Measurements from ENCODE around the gene PTPN20. TPM values are rescaled to one million over a fixed set of nuclear protein-coding genes. Genes with fewer than 3 reads are reported as not detected.

The PTPN20 gene
- total and polyA plus RNA-seq, 2 of the 8 experiments (the other 6 are each of a cell fraction or from before 2014, with no cell fraction given), result not detected

DNA sequence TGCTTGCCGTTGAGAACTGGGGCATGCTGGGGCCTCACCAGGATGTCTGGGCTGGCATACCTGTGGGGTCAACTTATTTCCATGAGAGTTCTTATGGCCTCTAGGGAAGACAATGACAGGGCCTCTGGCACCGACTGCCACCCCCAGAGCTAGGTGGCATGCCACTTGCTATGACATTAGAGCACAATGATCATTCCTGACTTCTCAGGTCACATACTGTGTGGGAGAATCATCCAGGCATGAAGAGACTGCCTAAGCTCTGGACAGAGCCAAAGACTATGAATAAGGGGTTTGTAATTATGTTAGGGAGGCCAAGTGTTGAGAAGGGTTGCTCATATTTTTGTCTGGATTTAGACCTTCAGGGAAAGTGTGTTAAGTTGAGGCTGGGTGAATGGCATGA lies 97.5 kb downstream of the PTPN20 start:
- Histone ChIP-seq H2AFZ (ENCODE audit: low read length) (no peak overlapping the region), H3K27me3 (replicated peaks in 1 of 4; ENCODE audit: control insufficient read depth in 3 of 4, extremely low read depth in 1 of 4, insufficient read depth in 3 of 4, low read length in 3 of 4) (no peaks in the 10 kb centered on the region), H3K4me1 (replicated peaks in 1 of 4; ENCODE audit: control insufficient read depth in 3 of 4, insufficient read depth in 4 of 4, low read length in 3 of 4) (no peaks in the 10 kb centered on the region), H4K20me1 (replicated peaks in 1 of 2; ENCODE audit: control insufficient read depth in 1 of 2, insufficient read depth in 2 of 2, low read length in 2 of 2) (no peaks in the 10 kb centered on the region), H4K91ac (replicated peaks; ENCODE audit: insufficient read length, low read length) (no peak overlapping the region), H3K27ac (ENCODE audit: low read depth, low read length) (no peak overlapping the region), H3K9me3 (ENCODE audit: insufficient read depth in 2 of 2, low read depth in 1 of 2, low read length in 1 of 2) (no peaks in the 10 kb centered on the region), H3K23me2 (ENCODE audit: low read depth, low read length) (no peaks in the 10 kb centered on the region), H3K14ac (ENCODE audit: insufficient read length) (no peak overlapping the region), H3K79me1 (ENCODE audit: low read depth, low read length) (no peaks in the 10 kb centered on the region), H3K23ac (ENCODE audit: insufficient read length) (no peak overlapping the region), H4K8ac (ENCODE audit: extremely low read depth, insufficient read depth, low read length) (no peak overlapping the region), H2BK15ac (ENCODE audit: low read length) (no peak overlapping the region), H3K79me2 (ENCODE audit: control insufficient read depth in 1 of 2, insufficient read depth in 2 of 2, low read length in 2 of 2) (no peaks in the 10 kb centered on the region), H2BK12ac (ENCODE audit: low read depth, low read length) (no peak overlapping the region), H3K4me3 (ENCODE audit: extremely low read depth in 1 of 4, insufficient read depth in 2 of 4, low read depth in 3 of 4, low read length in 4 of 4) (no peak overlapping the region), H4K5ac (ENCODE audit: insufficient read length, low read depth, low read length) (no peak overlapping the region), H2BK5ac (ENCODE audit: low read depth, low read length) (no peak overlapping the region), H2BK20ac (ENCODE audit: low read length) (no peak overlapping the region), H3K4ac (replicated peaks; ENCODE audit: insufficient read length, low read depth, low read length) (no peak overlapping the region), H2BK120ac (replicated peaks; ENCODE audit: low read depth, low read length) (no peak overlapping the region), H3K56ac (replicated peaks; ENCODE audit: insufficient read length, low read depth, low read length) (no peak overlapping the region), H3K36me3 (ENCODE audit: control insufficient read depth in 2 of 4, insufficient read depth in 4 of 4, low read length in 3 of 4) (no peaks in the 10 kb centered on the region), H3K18ac (ENCODE audit: extremely low read depth, low read length) (no peak overlapping the region), H3K9ac (replicated peaks in 1 of 4; ENCODE audit: extremely low read depth in 1 of 4, low read depth in 3 of 4, low read length in 3 of 4) (no peak overlapping the region), H2AK5ac (ENCODE audit: low read depth, low read length) (no peak overlapping the region), H3K4me2 (ENCODE audit: insufficient read depth in 1 of 2, low read depth in 2 of 2, low read length in 2 of 2) (no peak overlapping the region)
- ChIA-PET POLR2A (ENCODE audit: partially characterized antibody) (no interaction called here), CTCF (ENCODE audit: partially characterized antibody) (interaction anchor here (8.4 kb wide), 1 partner anchor 14 kb away, joined by 64 read pairs; no protein-coding TSS in a partner anchor)
- TF ChIP-seq TAF1 (IDR thresholded peaks at IDR 0.05; ENCODE audit: low read depth, low read length), result no peak
- no peak for TF ChIP-seq USF2 (IDR thresholded peaks at IDR 0.05; ENCODE audit: low read length)
- TF ChIP-seq RFX5 (IDR thresholded peaks at IDR 0.05; ENCODE audit: borderline replicate concordance, low read depth, low read length), result no peak
- TF ChIP-seq CHD1 (IDR thresholded peaks at IDR 0.05; ENCODE audit: low read depth, low read length), result no peak
- no peak for TF ChIP-seq SP4 (IDR thresholded peaks at IDR 0.05; ENCODE audit: low read length)
- TF ChIP-seq HDAC6 (IDR thresholded peaks at IDR 0.05; ENCODE audit: low read depth, low read length), result no peak
- no peak for FAIRE-seq
- no peak for DNase-seq (ENCODE audit: low read depth in 1 of 2, low spot score in 2 of 2)
- WGBS, 2 experiments (ENCODE audit: extremely low coverage in 1 of 2, insufficient coverage in 1 of 2, insufficient read length in 1 of 2, insufficient replicate concordance in 2 of 2, low coverage in 1 of 2, low lambda C conversion rate in 2 of 2, missing lambda C conversion rate in 1 of 2), result 78% methylated on average over 2 of the region's 2 CpGs; no CpG with 5 or more reads in 1 of the 2 experiments
